Measurements from ENCODE around the gene USP35. TPM values are rescaled to one million over a fixed set of nuclear protein-coding genes. Genes with fewer than 3 reads are reported as not detected.

The USP35 gene
- polyA plus RNA-seq, 1 experiment: 6.3 TPM

GRCh38 chr11:78161962-78162371, 26.8 kb upstream of the USP35 start:
- CTCF ChIA-PET: interaction anchor here (1.1 kb wide), 1 partner anchor 21 kb away, joined by 4 read pairs; no protein-coding TSS in a partner anchor
- no peak for TF ChIP-seq CTCF (IDR thresholded peaks at IDR 0.05; ENCODE audit: insufficient read depth, low read depth, low read length)
- Histone ChIP-seq H3K27me3 (ENCODE audit: control insufficient read depth, insufficient read depth, low read length) (no peaks in the 10 kb centered on the region), H3K4me3 (ENCODE audit: low read depth, low read length) (no peak overlapping the region), H3K36me3 (ENCODE audit: control insufficient read depth, insufficient read depth, low read length) (no peaks in the 10 kb centered on the region)
- no peak for DNase-seq (ENCODE audit: low read depth)
- POLR2A ChIA-PET: no interaction called here

GRCh38 chr11:78163828-78164227, 24.9 kb upstream of the USP35 start:
- ChIA-PET CTCF (no interaction called here), POLR2A (no interaction called here)
- H3K4me3 ChIP-seq (ENCODE audit: low read depth, low read length): no peak overlapping the region
- no peak for TF ChIP-seq CTCF (IDR thresholded peaks at IDR 0.05; ENCODE audit: insufficient read depth, low read depth, low read length)
- no peaks in the 10 kb centered on the region for H3K36me3 ChIP-seq (ENCODE audit: control insufficient read depth, insufficient read depth, low read length)
- DNase-seq (ENCODE audit: low read depth): no peak
- no peaks in the 10 kb centered on the region for H3K27me3 ChIP-seq (ENCODE audit: control insufficient read depth, insufficient read depth, low read length)

GRCh38 chr11:78164471-78164870, 24.2 kb upstream of the USP35 start:
- Histone ChIP-seq H3K27me3 (ENCODE audit: control insufficient read depth, insufficient read depth, low read length) (no peaks in the 10 kb centered on the region), H3K4me3 (ENCODE audit: low read depth, low read length) (no peak overlapping the region), H3K36me3 (ENCODE audit: control insufficient read depth, insufficient read depth, low read length) (no peaks in the 10 kb centered on the region)
- POLR2A ChIA-PET: no interaction called here
- no peak for TF ChIP-seq CTCF (IDR thresholded peaks at IDR 0.05; ENCODE audit: insufficient read depth, low read depth, low read length)
- CTCF ChIA-PET: no interaction called here
- no peak for DNase-seq (ENCODE audit: low read depth)

- ChIA-PET CTCF (no interaction called here), POLR2A (interaction anchor here (0.6 kb wide), 2 partner anchors 127 to 1021 kb away, joined by 4 to 6 read pairs; no protein-coding TSS in a partner anchor)
- H3K27me3 ChIP-seq (ENCODE audit: control insufficient read depth, insufficient read depth, low read length): no peaks in the 10 kb centered on the region
- no peak for DNase-seq (ENCODE audit: low read depth)
- peaks cover under 1% of the 10 kb centered on the region for H3K36me3 ChIP-seq (ENCODE audit: control insufficient read depth, insufficient read depth, low read length)
- no peak for TF ChIP-seq CTCF (IDR thresholded peaks at IDR 0.05; ENCODE audit: insufficient read depth, low read depth, low read length)
- H3K4me3 ChIP-seq (ENCODE audit: low read depth, low read length): no peak overlapping the region
Measured at GRCh38 chr11:78166855-78167469, 21.8 kb upstream of the USP35 start.

GRCh38 chr11:78168539-78169477, 19.9 kb upstream of the USP35 start:
- ChIA-PET CTCF (interaction anchor here (1.4 kb wide), 1 partner anchor 25 kb away, joined by 3 read pairs; no protein-coding TSS in a partner anchor), POLR2A (no interaction called here)
- Histone ChIP-seq H3K36me3 (ENCODE audit: control insufficient read depth, insufficient read depth, low read length) (peaks cover 6% of the 10 kb centered on the region), H3K4me3 (ENCODE audit: low read depth, low read length) (no peak overlapping the region), H3K27me3 (ENCODE audit: control insufficient read depth, insufficient read depth, low read length) (no peaks in the 10 kb centered on the region)
- TF ChIP-seq CTCF (IDR thresholded peaks at IDR 0.05; ENCODE audit: insufficient read depth, low read depth, low read length): no peak
- peak; percentile 4 for DNase-seq (ENCODE audit: low read depth)
